SK-N-MC (cell line): ENCODE data around the gene BGN.

Source experiments
- EZH2 ChIP-seq: fragments of 200-600 bp; sonication (generic); IDR thresholded peaks from one replicate; pipeline ENCODE4 v1.6.1; 2017; ENCODE audit warnings: antibody characterized with exemption
- FOXP2 ChIP-seq: optimal IDR thresholded peaks from 2 replicates; pipeline ENCODE3; 2011; ENCODE audit warnings: mild to moderate bottlenecking, moderate library complexity; ENCODE audit not compliant: insufficient read depth; ENCODE audit errors: extremely low read length, control extremely low read depth
- POLR2AphosphoS5 ChIP-seq: IDR thresholded peaks from 2 replicates; pipeline ENCODE4 v1.6.1; 2012; ENCODE audit warnings: mild to moderate bottlenecking, low read depth, low read length, borderline replicate concordance

- TF ChIP-seq EZH2 (no peak), POLR2AphosphoS5 (no peak), FOXP2 (no peak)
These were observed 47.7 kb upstream of the BGN start for GRCh38 chrX:153446950-153447580.
